Right ventricle myocardium inferior (tissue), 1 donor: ENCODE results near the gene TMEM108. TPM values are rescaled to one million over a fixed set of nuclear protein-coding genes. Genes with fewer than 3 reads are reported as not detected.

ENCODE experiments used
- ATAC-seq: fragments of 200-7000 bp; cut with Tn5 transposase; one replicate; pipeline ENCODE4 v1.9.1; 2020; ENCODE audit warnings: mild to moderate bottlenecking, moderate library complexity
- DNase-seq: peaks from one replicate; pipeline ENCODE4 v3.0.0; 2021; ENCODE audit errors: missing footprints
- intact Hi-C: fragments of 100-400 bp; cut with DNase I; formaldehyde crosslinking; loops from one replicate; pipeline ENCODE4 v1.11.0; 2022
- total RNA-seq: library from RNA; stranded (reverse); fragmentation: NEBNext Ultra II Directional; extraction: Animal tissue kit (Norgen Biotek cat#: 25700); gene quantifications from one replicate; pipeline ENCODE4 v1.2.1, GENCODE V29; 2021
- donor health status: DM: no; HTN: yes; CAD: no; lungs with severe emphysema.

The TMEM108 gene
- total RNA-seq, 1 donor from 2014 or later, result 2.2 TPM

DNA sequence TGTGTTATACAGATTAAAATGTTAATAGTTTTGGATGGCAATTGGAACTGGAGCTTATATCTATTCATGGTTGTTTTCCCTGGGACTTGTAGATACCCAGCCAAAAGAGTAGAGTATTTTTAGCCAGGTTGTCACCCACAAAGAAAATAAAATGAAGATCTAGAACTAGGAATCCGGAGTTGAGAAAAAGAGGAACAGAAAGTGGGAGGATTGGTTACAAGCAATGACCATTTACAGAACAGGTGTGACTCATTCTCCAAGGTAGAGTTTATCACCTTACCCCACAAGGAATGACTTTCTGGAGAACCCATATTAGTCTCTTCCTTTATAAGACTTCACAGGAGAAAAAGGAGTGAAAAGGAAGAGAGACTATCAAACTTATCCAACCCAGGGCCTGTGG, 99.8 kb downstream of the TMEM108 start:
- no peak for ATAC-seq
- intact Hi-C loops, result no loop called here
- no peak for DNase-seq

GRCh38 chr3:133152056-133152455, 113.9 kb downstream of the TMEM108 start:
- intact Hi-C loops, result no loop called here
- DNase-seq (no peak), ATAC-seq (no peak)

DNA sequence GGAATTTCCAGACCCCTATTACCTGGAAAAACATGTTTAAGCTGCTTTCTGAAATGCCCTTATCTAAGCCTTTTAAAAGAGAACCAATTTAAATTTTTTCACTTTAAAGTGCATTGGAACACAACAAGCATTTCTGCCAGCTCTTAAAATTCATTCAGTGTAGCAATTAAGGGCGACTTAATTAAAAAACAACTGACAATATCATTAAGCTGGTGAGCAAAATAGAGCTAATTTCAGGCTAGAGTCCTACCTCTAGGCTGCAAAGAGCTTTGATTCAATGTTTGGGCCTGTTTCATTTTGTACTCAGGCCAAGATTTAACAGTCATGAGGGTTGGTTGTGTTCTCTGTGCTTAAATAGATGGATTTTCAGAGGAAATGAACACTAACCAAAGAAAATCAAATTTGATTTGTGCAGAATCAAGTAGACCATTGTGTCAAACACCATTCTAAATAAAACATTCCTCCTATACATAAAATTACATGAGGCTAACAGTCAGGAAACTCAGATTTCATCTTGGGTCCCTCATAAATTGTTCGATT, 114.6 kb downstream of the TMEM108 start:
- DNase-seq (no peak), ATAC-seq (no peak)
- intact Hi-C loops, result no loop called here

GRCh38 chr3:133153382-133153781, 115.2 kb downstream of the TMEM108 start:
- ATAC-seq, result no peak
- intact Hi-C loops, result no loop called here
- no peak for DNase-seq

GRCh38 chr3:133157716-133158115, 119.5 kb downstream of the TMEM108 start:
- intact Hi-C loops, result no loop called here
- no peak for ATAC-seq
- no peak for DNase-seq

DNA sequence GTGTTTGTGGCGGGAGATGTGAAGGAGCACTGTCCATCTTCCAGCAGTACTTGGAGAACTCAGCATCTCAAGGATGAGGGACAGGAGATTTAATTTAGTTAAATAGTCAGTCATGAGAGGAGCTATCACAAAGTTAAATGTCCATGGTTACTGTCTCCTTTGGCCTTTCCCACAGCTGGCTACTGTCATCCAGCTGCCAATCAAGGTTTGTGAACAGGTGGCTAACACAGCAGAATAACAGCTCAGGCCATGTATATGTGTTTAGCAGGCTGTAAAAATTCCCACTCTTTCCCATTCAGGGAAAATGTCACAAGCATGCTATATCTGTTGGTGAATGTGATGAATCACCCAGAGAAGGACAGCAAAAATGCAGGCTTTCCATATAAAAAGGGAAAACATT, 120.5 kb downstream of the TMEM108 start:
- ATAC-seq (no peak), DNase-seq (no peak)
- intact Hi-C loops, result no loop called here

- intact Hi-C loops, result no loop called here
- ATAC-seq (no peak), DNase-seq (no peak)
These were observed 121.6 kb downstream of the TMEM108 start for GRCh38 chr3:133159498-133160475.

DNA sequence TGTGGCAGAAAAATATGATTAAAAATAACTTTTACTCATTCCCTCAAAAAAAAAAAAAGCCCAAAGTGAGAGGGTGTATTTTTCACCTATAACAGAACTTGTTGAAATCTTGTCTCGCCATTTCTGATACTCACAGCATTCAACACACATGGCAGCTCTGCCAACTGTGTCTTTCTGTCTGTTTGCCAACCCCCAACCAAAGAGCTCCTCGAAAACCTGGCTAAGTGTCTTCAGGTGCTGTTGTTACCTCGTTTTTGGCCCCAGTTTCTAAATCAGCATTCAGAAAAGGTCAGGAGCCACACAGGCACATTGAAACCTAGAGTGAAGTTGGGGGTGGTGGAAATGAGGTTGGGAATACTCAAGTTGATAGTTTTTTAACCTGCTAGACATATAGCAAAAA, 123.5 kb downstream of the TMEM108 start:
- no peak for ATAC-seq
- intact Hi-C loops, result no loop called here
- no peak for DNase-seq

DNA sequence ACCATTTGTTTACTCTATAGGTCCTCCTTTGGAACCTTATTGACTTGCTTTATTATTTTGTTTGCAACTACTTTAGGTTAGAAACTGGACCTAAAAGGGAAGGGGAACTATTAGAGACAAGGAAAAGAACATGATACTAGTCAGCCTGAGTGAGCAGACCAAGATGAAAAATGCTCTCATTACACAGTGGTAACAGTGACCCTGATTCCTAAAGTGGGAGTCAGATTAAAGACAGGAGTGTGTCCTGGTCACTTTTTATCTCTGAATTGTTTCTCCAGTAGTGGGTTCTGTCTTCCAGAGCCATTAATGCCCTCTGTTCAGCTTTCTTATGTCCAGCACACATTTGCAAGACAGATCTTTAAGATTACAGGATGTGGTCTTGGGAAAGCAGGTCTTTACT, 124.1 kb downstream of the TMEM108 start:
- ATAC-seq (no peak), DNase-seq (no peak)
- intact Hi-C loops, result no loop called here

DNA sequence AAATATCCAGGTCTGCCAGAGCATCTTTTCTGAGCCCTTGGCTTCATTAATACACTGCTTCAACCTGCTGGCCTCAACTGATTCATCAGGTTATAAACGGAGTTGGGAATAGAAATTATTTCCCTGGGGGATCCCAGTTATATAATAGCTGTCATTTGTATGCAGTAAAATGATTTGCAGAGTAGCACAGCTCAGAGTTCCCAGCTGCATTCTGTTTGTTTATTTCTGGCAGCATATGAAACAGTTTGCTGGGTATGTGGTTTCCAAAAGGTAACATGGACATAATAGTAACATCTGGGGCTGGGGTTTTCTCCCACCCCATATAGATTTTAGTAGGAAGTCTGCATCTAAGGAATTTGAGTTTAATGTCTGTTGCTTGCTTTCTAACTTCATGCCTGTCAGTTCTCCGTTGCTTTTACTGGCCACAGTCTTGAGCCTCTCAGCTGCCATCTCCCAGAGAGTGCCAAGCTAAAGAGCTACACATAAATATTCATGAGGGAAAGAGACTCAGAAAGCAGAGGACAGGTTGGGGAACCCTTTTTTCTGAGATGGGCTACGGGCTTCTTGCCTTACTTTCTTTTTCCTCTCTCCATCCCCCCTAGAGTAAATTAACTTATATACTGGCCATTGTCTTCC, 124.6 kb downstream of the TMEM108 start:
- DNase-seq (no peak), ATAC-seq (no peak)
- intact Hi-C loops, result no loop called here

- ATAC-seq, result no peak
- no peak for DNase-seq
- intact Hi-C loops, result no loop called here
These were observed 129.3 kb downstream of the TMEM108 start for GRCh38 chr3:133167340-133168024.

DNA sequence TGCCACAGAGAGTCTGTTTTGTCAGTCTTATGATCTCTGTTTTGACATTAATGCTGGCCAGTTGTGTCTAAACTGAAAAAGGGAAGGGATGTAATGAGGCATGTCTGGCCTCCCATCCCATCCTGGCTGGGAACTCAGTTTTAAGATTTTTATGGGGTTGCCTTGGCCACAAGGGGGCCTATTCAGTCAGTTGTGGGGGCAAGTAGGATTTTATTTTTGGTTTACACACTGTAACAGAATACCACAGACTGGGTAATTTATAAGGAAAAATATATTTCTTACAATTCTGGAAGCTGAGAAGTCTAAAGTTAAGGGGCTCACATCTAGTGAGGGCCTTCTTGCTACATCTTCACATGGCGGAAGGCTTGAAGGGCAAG, 129.8 kb downstream of the TMEM108 start:
- DNase-seq (no peak), ATAC-seq (no peak)
- intact Hi-C loops, result no loop called here

GRCh38 chr3:133169331-133170068, 131.3 kb downstream of the TMEM108 start:
- no peak for ATAC-seq
- no peak for DNase-seq
- intact Hi-C loops, result no loop called here

GRCh38 chr3:133171831-133172230, 133.6 kb downstream of the TMEM108 start:
- ATAC-seq (no peak), DNase-seq (no peak)
- intact Hi-C loops, result no loop called here

GRCh38 chr3:133181392-133182150, 143.4 kb downstream of the TMEM108 start:
- no peak for ATAC-seq
- DNase-seq, result no peak
- intact Hi-C loops, result no loop called here

- no peak for DNase-seq
- no peak for ATAC-seq
- intact Hi-C loops, result no loop called here
These were observed 149.7 kb downstream of the TMEM108 start for GRCh38 chr3:133187870-133188379.

DNA sequence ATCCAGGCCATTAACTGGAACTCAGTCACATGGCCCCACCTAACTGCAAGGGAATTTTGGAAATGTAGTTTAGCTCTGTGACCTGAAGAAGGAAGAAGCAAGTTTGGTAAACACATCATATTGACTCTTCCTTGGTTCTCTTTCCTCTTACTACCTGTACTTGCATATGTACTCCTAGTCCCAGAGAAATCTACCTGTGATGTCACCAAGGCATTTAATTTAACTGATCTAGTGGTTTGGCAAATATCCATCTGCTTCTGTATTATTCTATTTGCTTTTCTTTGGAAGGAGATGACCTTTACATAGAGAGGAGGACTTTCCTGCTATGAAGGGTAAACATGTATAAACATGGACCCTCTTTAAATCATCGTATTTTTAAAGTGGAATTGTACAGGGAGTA, 150.8 kb downstream of the TMEM108 start:
- intact Hi-C loops, result no loop called here
- ATAC-seq (no peak), DNase-seq (no peak)

- DNase-seq (no peak), ATAC-seq (no peak)
- intact Hi-C loops, result no loop called here
These were observed 151.7 kb downstream of the TMEM108 start for GRCh38 chr3:133189893-133190292.
